ENCODE data around the gene ADAM8.
"Not testable (repeated sequence)": the region's sequence is repeated elsewhere in the genome, so short reads cannot be mapped to it uniquely, and the experiment has no call there.

Gene ADAM8

DNA sequence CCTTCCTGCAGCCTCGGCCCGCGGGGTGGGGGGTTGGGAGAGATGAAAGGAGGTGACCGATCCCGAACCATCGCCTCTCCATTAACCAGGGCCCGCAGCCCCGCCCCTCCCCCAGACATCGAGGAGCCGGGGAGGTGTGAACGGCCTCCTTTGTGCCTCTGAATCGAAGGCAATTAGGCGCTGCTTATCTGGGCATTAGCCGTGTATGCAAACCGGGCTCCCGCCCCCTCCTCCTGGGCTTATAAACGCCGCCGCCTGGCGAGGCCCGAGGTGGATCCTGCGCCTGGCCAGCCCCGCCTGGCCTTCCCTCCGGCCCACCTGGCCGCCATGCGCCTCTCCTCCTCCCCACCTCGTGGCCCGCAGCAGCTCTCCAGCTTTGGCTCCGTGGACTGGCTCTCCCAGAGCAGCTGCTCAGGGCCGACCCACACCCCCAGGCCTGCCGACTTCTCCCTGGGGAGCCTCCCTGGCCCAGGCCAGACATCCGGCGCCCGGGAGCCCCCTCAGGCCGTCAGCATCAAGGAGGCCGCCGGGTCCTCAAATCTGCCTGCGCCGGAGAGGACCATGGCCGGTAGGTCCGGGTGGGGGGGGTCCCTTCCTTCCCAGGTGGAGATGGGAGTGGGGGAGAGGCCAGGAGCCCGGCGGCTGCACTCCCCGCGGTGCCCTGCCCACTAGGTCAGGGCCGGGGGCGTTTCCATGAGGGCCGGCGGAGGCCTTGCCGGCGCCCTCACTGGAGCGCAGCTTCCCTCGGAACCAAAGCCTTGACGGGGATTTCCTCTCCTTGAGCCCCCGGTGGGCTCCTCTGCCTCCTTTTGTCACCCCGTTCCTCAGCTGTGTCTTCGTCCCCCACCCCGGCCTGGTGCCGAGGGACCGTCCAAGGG is 38.8 kb downstream of the ADAM8 start, which contains the start of gene VENTX:
Gene VENTX, plus strand, starts transcription at position 268 of the 878 bp plus-strand sequence. Its CDS starts 60 bp downstream, at position 328.
- no peak within 1 kb of the TSS for H3K4me3 ChIP-seq (ENCODE audit: control insufficient read depth, low read depth, low read length)
- no peak for DNase-seq (ENCODE audit: low read depth)
- TF ChIP-seq CTCF (conservative IDR thresholded peaks at IDR 0.05; ENCODE audit: control insufficient read depth, insufficient read depth, low read depth, low read length) = no peak

DNA sequence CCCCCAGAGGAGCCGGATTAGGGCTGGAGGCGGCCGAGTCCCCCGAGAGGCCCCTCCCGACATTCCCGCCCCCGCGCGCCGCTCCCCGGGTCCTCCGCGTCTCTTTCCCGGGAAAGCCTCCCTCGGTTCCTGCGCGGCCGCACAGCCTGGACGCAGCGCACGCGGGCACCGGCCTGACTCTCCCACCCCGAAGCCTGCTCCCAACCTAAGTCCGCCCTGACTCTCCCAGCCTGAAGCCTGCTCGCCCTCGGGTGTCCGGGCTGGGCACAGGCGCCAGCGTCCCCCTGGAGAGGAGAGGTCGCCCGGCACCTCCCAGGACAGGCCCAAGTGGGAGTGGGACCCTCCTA is 39.5 kb downstream of the ADAM8 start:
- TF ChIP-seq CTCF (conservative IDR thresholded peaks at IDR 0.05; ENCODE audit: control insufficient read depth, insufficient read depth, low read depth, low read length) = no peak
- no peak overlapping the region for H3K4me3 ChIP-seq (ENCODE audit: control insufficient read depth, low read depth, low read length)
- DNase-seq (ENCODE audit: low read depth) = no peak

DNA sequence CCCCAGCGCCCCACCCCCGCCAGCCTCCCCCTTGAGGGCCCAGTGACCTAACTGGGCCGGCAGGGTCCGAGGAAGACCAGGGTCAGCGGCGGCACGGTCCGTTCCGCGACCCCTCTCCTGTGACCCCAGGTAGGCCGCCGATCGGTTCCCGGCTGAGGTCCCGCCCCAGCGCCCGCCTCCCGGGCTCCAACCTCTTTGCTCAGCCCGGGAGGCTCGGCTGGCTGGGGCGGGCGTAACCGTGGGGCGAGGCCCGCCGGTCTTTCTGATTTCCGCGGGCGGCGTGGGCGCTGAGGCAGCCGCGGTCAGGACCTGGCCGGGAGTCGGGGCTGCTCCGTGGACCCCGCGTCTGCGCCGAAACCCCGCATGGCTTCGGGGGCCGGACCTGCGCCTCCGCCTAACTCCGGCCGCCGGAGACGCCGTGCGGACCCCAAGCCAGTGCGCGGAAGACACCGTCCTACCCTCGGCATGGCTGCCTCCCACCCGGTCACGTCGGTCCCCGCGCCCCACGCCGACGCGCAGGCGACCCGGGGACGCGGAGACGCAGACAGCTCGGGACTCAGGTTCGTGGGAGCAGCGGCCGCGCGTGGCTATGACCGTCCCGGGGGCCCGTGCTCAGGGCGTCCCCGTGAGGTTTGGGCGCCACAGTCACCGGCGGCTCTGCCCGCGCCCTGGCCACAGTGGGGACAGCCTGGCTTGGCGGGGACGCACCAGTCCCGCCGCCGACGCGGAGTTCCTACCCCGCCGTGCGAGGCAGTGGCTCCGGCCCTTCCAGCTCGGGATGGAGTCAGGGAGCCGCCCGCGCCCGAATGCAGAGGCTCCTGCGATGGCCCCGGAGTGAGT is 40.0 kb downstream of the ADAM8 start:
- DNase-seq (ENCODE audit: low read depth) = no peak
- no peak overlapping the region for H3K4me3 ChIP-seq (ENCODE audit: control insufficient read depth, low read depth, low read length)
- no peak for TF ChIP-seq CTCF (conservative IDR thresholded peaks at IDR 0.05; ENCODE audit: control insufficient read depth, insufficient read depth, low read depth, low read length)

DNA sequence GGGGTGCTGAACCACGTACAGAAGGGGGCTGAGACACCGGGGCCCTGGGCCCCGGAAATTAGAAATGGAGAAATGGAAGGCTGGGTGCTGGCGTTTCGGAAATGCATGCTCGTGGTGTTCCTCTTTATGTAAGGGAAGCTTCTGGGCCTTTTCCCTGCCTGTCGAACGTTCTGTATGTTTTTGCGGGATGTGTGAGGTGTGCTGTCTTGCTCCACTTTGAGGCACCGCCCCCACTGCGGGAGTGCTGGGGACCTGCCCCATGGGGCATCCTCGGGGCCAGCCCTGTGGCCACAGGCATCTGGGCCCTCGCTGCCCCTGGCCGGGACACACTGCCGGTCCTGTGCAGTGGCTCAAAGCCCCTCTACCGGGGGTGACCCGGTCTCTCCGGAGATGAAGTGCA is 40.7 kb downstream of the ADAM8 start:
- no peak overlapping the region for H3K4me3 ChIP-seq (ENCODE audit: control insufficient read depth, low read depth, low read length)
- no peak for TF ChIP-seq CTCF (conservative IDR thresholded peaks at IDR 0.05; ENCODE audit: control insufficient read depth, insufficient read depth, low read depth, low read length)
- DNase-seq (ENCODE audit: low read depth) = no peak

DNA sequence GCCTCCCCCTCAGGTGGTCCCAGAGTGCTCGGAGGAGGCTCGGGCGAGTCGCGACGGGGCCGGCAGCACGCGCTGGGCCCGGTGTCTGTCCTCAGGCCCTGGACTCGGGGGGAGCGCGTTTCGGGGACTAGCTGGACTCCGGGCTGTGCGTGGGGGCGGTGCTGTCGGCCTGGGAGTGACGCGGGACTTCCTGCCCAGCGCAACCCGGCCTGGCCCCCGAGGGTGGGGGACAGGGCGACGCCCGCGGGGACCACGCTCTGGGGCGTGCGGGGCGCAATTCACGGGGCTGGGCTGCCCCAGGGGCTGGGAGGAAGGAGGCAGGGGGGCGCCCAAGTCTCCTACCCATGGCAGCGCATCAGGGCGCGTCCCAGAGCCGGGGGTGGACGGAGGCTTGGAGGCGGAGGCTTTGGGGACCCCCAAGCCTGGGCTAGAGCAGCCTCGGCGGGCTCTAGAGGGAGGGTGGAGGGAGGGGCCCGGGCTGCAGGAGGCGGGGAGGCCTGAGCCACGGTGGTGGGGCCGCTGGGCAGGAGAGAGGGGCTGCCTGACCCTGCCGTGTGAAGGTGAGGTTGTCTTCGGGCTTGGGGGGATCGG is 41.3 kb downstream of the ADAM8 start:
- TF ChIP-seq CTCF (conservative IDR thresholded peaks at IDR 0.05; ENCODE audit: control insufficient read depth, insufficient read depth, low read depth, low read length) = no peak
- H3K4me3 ChIP-seq (ENCODE audit: control insufficient read depth, low read depth, low read length) = no peak overlapping the region
- no peak for DNase-seq (ENCODE audit: low read depth)

- H3K4me3 ChIP-seq (ENCODE audit: control insufficient read depth, low read depth, low read length); DNase-seq (ENCODE audit: low read depth): not testable (repeated sequence)
Observed at GRCh38 chr10:133234796-133235195, 41.9 kb downstream of the ADAM8 start.
